DND-41 (cell line): ENCODE data around the gene THSD7A.

ENCODE experiments used
- ATAC-seq: fragments of 200-7000 bp; cut with Tn5 transposase; 3 replicates; pipeline ENCODE4 v1.9.1; 2021; ENCODE audit warnings: low read depth; ENCODE audit not compliant: insufficient read depth
- DNase-seq: peaks from one replicate; pipeline ENCODE4 v3.0.0-alpha.2; 2020
- H2AFZ ChIP-seq: 2 replicates; pipeline ENCODE4 v1.6.0; 2012; ENCODE audit warnings: low read depth, low read length
- H3K27ac ChIP-seq: 2 replicates; pipeline ENCODE4 v1.5.1; 2012; ENCODE audit warnings: low read length, inconsistent platforms
- H3K27me3 ChIP-seq: fragments of 200-600 bp; sonication (generic); 2 replicates; pipeline ENCODE4 v1.6.0; 2012; ENCODE audit warnings: low read length, mild to moderate bottlenecking, inconsistent platforms; ENCODE audit not compliant: insufficient read depth, poor library complexity
- H3K36me3 ChIP-seq: 2 replicates; pipeline ENCODE4 v1.5.1; 2012; ENCODE audit warnings: low read length, inconsistent platforms; ENCODE audit not compliant: insufficient read depth
- H3K4me1 ChIP-seq: 2 replicates; pipeline ENCODE4 v1.5.1; 2012; ENCODE audit warnings: mild to moderate bottlenecking, low read length; ENCODE audit not compliant: insufficient read depth
- H3K4me2 ChIP-seq: 2 replicates; pipeline ENCODE4 v1.6.0; 2012; ENCODE audit warnings: mild to moderate bottlenecking, moderate library complexity, low read length, inconsistent platforms; ENCODE audit not compliant: insufficient read depth
- H3K4me3 ChIP-seq, 2 experiments: fragments of 200-600 bp in 1 of 2; shearing (Covaris generic) in 1 of 2; 2 replicates each; pipeline ENCODE4 v1.5.1; 2012 to 2016; ENCODE audit warnings: inconsistent platforms in 2 of 2, low read length in 2 of 2, mild to moderate bottlenecking in 2 of 2, low read depth in 1 of 2, moderate library complexity in 1 of 2
- H3K79me2 ChIP-seq: 2 replicates; pipeline ENCODE4 v1.6.0; 2012; ENCODE audit warnings: low read length, inconsistent platforms; ENCODE audit not compliant: insufficient read depth
- H3K9ac ChIP-seq: 2 replicates; pipeline ENCODE4 v1.6.0; 2012; ENCODE audit warnings: low read depth, mild to moderate bottlenecking, inconsistent platforms, low read length, moderate library complexity
- H3K9me3 ChIP-seq: 2 replicates; pipeline ENCODE4 v1.5.1; 2012; ENCODE audit warnings: low read length, moderate library complexity, mild to moderate bottlenecking, inconsistent platforms; ENCODE audit not compliant: insufficient read depth, severe bottlenecking
- H4K20me1 ChIP-seq: 2 replicates; pipeline ENCODE4 v1.6.0; 2012; ENCODE audit warnings: low read length; ENCODE audit not compliant: insufficient read depth
- CTCF ChIP-seq: IDR thresholded peaks from 2 replicates; pipeline ENCODE4 v1.5.1; 2012; ENCODE audit warnings: borderline replicate concordance, low read length, moderate library complexity, mild to moderate bottlenecking; ENCODE audit not compliant: poor library complexity, severe bottlenecking; ENCODE audit errors: extremely low read depth
- EZH2 ChIP-seq: IDR thresholded peaks from 3 replicates; pipeline ENCODE4 v1.6.1; 2012; ENCODE audit warnings: borderline replicate concordance, low read depth, mild to moderate bottlenecking, moderate library complexity, low read length, inconsistent platforms; ENCODE audit not compliant: severe bottlenecking

The THSD7A gene

DNA sequence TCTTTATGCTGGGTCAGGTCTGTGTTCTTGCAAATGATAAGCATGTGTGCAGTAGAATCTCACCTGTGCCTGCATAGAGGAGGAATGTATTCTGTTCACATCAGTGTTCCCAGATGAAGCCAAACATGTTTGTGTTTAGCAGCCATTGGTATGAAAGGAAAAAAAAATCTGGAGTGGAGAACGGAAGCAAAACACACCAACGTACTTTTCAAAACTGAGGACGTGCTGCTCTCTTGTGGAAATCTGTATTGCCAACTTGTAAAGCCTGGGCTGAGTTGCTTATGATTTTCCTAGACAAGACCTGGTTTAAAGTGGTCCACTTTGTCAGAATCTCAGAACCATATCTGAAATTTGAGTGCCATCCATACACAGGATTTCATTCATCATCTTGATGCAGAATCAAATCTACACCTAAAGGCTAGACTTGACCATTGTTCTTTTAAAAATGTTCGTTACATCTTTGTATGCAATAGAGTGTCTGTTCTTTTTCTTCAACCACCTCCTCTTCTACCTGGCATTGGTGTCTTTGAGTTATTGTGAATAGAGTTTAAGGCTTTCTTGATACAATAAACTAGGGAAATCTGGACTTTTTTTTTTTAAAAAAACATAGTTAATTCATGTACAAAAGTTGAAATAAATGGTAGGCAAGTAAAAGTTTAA is 490.6 kb downstream of the THSD7A start:
- Histone ChIP-seq H3K4me2 (no peak overlapping the region), H2AFZ (no peak overlapping the region), H3K4me1 (no peaks in the 10 kb centered on the region), H3K36me3 (no peaks in the 10 kb centered on the region), H4K20me1 (no peaks in the 10 kb centered on the region), H3K79me2 (no peaks in the 10 kb centered on the region), H3K4me3 (no peak overlapping the region), H3K9ac (no peak overlapping the region), H3K9me3 (no peaks in the 10 kb centered on the region), H3K27me3 (peaks cover 4% of the 10 kb centered on the region), H3K27ac (no peak overlapping the region)
- no peak for ATAC-seq
- DNase-seq: no peak
- TF ChIP-seq EZH2: no peak
- TF ChIP-seq CTCF: peak; percentile 38

GRCh38 chr7:11336432-11336831 is 495.6 kb downstream of the THSD7A start:
- H3K27me3 ChIP-seq: peaks cover 4% of the 10 kb centered on the region
- H3K9me3 ChIP-seq: no peaks in the 10 kb centered on the region
- H3K36me3 ChIP-seq: no peaks in the 10 kb centered on the region
- H2AFZ ChIP-seq: no peak overlapping the region
- H4K20me1 ChIP-seq: no peaks in the 10 kb centered on the region
- ATAC-seq (no peak), DNase-seq (no peak)
- no peak overlapping the region for H3K9ac ChIP-seq
- no peak overlapping the region for H3K4me3 ChIP-seq
- H3K4me1 ChIP-seq: no peaks in the 10 kb centered on the region
- H3K4me2 ChIP-seq: no peak overlapping the region
- no peaks in the 10 kb centered on the region for H3K79me2 ChIP-seq
- no peak overlapping the region for H3K27ac ChIP-seq
- TF ChIP-seq CTCF (no peak), EZH2 (no peak)

- Histone ChIP-seq H3K79me2 (no peaks in the 10 kb centered on the region), H3K4me2 (no peak overlapping the region), H3K9me3 (no peaks in the 10 kb centered on the region), H3K4me1 (no peaks in the 10 kb centered on the region), H3K9ac (no peak overlapping the region), H4K20me1 (no peaks in the 10 kb centered on the region), H3K27me3 (peaks cover 4% of the 10 kb centered on the region), H2AFZ (no peak overlapping the region), H3K27ac (no peak overlapping the region), H3K4me3 (no peak overlapping the region), H3K36me3 (no peaks in the 10 kb centered on the region)
- ATAC-seq (no peak), DNase-seq (no peak)
- TF ChIP-seq EZH2 (no peak), CTCF (no peak)
Measured at GRCh38 chr7:11335947-11336346, 496.1 kb downstream of the THSD7A start.

- Histone ChIP-seq H3K27ac (no peak overlapping the region), H3K9me3 (no peaks in the 10 kb centered on the region), H3K4me3 (no peak overlapping the region), H3K36me3 (no peaks in the 10 kb centered on the region), H3K79me2 (no peaks in the 10 kb centered on the region), H3K4me1 (no peaks in the 10 kb centered on the region), H2AFZ (no peak overlapping the region), H3K4me2 (no peak overlapping the region), H3K27me3 (no peaks in the 10 kb centered on the region), H3K9ac (no peak overlapping the region), H4K20me1 (no peaks in the 10 kb centered on the region)
- DNase-seq (no peak), ATAC-seq (no peak)
- TF ChIP-seq EZH2 (no peak), CTCF (no peak)
Measured at GRCh38 chr7:11332865-11333228, 499.2 kb downstream of the THSD7A start.
